SK-N-SH (cell line): ENCODE data around the gene PER3.

Experiments used
- CTCF ChIP-seq: fragments of 200-600 bp; sonication (generic); IDR thresholded peaks from 2 replicates; pipeline ENCODE4 v1.6.1; 2017; ENCODE audit warnings: antibody characterized with exemption, mild to moderate bottlenecking, moderate library complexity
- ELF1 ChIP-seq: IDR thresholded peaks from 2 replicates; pipeline ENCODE4 v1.4.0; 2012
- EP300 ChIP-seq, 2 experiments: IDR thresholded peaks; 2 replicates each; pipeline versions ENCODE4 v1.4.0 to v1.6.1; 2012; ENCODE audit warnings: borderline replicate concordance in 1 of 2, low read depth in 1 of 2, low read length in 1 of 2
- FOSL2 ChIP-seq: IDR thresholded peaks from 2 replicates; pipeline ENCODE4 v1.4.0; 2012; ENCODE audit warnings: low read depth, mild to moderate bottlenecking, moderate library complexity, borderline replicate concordance
- JUND ChIP-seq: IDR thresholded peaks from 2 replicates; pipeline ENCODE4 v1.4.0; 2012
- POLR2AphosphoS5 ChIP-seq: IDR thresholded peaks from 2 replicates; pipeline ENCODE4 v1.6.1; 2012; ENCODE audit warnings: low read depth, low read length
- REST ChIP-seq: IDR thresholded peaks from 2 replicates; pipeline ENCODE4 v1.6.1; 2012; ENCODE audit warnings: mild to moderate bottlenecking, low read depth, low read length, moderate library complexity
- RFX5 ChIP-seq: IDR thresholded peaks from 2 replicates; pipeline ENCODE4 v1.6.1; 2012; ENCODE audit warnings: mild to moderate bottlenecking, improper control_type of control experiment, low read length
- SMC3 ChIP-seq: IDR thresholded peaks from 2 replicates; pipeline ENCODE4 v1.6.1; 2012; ENCODE audit warnings: low read depth, low read length, improper control_type of control experiment
- TAF1 ChIP-seq: IDR thresholded peaks from 2 replicates; pipeline ENCODE4 v1.6.1; 2012; ENCODE audit warnings: low read depth, mild to moderate bottlenecking, low read length, moderate library complexity, borderline replicate concordance
- TF ChIP-seq, protein P1 (sequence below): fragments of 150-350 bp; IDR thresholded peaks from 2 replicates; pipeline ENCODE4 v1.6.1; 2017; ENCODE audit warnings: antibody characterized with exemption, low read length, low read depth, borderline replicate concordance

DNA sequence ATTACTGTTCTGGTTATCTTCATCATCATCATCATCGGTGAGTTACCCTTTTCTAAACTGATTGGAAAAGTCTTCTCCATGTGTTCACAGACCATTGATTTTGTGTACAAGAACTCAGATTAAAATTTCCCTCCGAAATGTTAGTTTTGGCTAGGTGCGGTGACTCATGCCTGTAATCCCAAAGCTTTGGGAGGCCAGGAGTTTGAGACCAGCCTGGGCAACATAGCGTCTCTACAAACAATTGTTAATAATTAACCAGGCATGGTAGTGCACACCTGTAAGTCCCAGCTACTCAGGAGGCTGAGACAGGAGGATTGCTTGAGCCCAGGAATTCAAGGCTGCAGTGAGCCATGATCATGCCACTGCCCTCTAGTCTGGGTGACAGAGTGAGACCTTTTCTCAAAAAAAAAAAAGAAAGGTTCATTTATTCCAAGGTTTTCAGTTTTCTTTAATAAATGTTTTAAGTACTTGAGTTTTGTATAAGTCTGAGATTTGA is 5.9 kb upstream of the PER3 start:
- no peak for TF ChIP-seq ELF1
- TF ChIP-seq SMC3 = no peak
- TF ChIP-seq CTCF = no peak
- no peak for TF ChIP-seq EP300 (IDR thresholded peaks at IDR 0.05; ENCODE audit: borderline replicate concordance in 1 of 2, low read depth in 1 of 2, low read length in 1 of 2)
- TF ChIP-seq RFX5 = no peak
- TF ChIP-seq REST = no peak
- TF ChIP-seq, protein P1, sequence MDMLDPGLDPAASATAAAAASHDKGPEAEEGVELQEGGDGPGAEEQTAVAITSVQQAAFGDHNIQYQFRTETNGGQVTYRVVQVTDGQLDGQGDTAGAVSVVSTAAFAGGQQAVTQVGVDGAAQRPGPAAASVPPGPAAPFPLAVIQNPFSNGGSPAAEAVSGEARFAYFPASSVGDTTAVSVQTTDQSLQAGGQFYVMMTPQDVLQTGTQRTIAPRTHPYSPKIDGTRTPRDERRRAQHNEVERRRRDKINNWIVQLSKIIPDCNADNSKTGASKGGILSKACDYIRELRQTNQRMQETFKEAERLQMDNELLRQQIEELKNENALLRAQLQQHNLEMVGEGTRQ = no peak
- TF ChIP-seq TAF1 = no peak
- TF ChIP-seq FOSL2 = no peak
- no peak for TF ChIP-seq JUND
- TF ChIP-seq POLR2AphosphoS5 = no peak
